Neural cell (in vitro differentiated cells): Measurements from ENCODE around the gene CNNM3. TPM values are rescaled to one million over a fixed set of nuclear protein-coding genes. Genes with fewer than 3 reads are reported as not detected.

Experiments
- H2AFZ ChIP-seq: fragments of 200-600, 300-800 bp; sonication (generic), shearing (Covaris generic); 2 replicates; pipeline ENCODE4 v1.6.0; 2014; ENCODE audit warnings: low read depth, mild to moderate bottlenecking, antibody characterized with exemption, low read length, moderate library complexity
- H3F3A ChIP-seq: fragments of 200-600 bp; shearing (Covaris generic); 2 replicates; pipeline ENCODE4 v1.6.1; 2016; ENCODE audit warnings: mild to moderate bottlenecking, moderate library complexity, mixed read lengths, antibody characterized with exemption, low read length; ENCODE audit not compliant: insufficient read depth, poor library complexity, severe bottlenecking
- H3K27ac ChIP-seq: fragments of 200-600, 300-800 bp; sonication (generic), shearing (Covaris generic); 2 replicates; pipeline ENCODE4 v1.5.1; 2014; ENCODE audit warnings: mild to moderate bottlenecking, low read length, moderate library complexity
- H3K27me3 ChIP-seq: fragments of 300-800, 200-600 bp; sonication (generic), shearing (Covaris generic); 2 replicates; pipeline ENCODE4 v1.6.0; 2014; ENCODE audit warnings: mild to moderate bottlenecking, low read depth, low read length, moderate library complexity; ENCODE audit not compliant: insufficient read depth
- H3K36me3 ChIP-seq: fragments of 300-800, 200-600 bp; sonication (generic), shearing (Covaris generic); 2 replicates; pipeline ENCODE4 v1.5.1; 2014; ENCODE audit warnings: mild to moderate bottlenecking, antibody characterized with exemption, low read length, moderate library complexity; ENCODE audit not compliant: insufficient read depth
- H3K4me2 ChIP-seq: fragments of 300-800, 200-600 bp; sonication (generic), shearing (Covaris generic); 2 replicates; pipeline ENCODE4 v1.6.0; 2014; ENCODE audit warnings: mild to moderate bottlenecking, low read length
- H3K4me3 ChIP-seq: fragments of 300-800, 200-600 bp; sonication (generic), shearing (Covaris generic); 2 replicates; pipeline ENCODE4 v1.5.1; 2014; ENCODE audit warnings: mild to moderate bottlenecking, low read length, moderate library complexity
- H3K79me2 ChIP-seq: fragments of 200-600 bp; shearing (Covaris generic); replicated peaks from 2 replicates; pipeline ENCODE4 v1.6.0; 2014; ENCODE audit warnings: mild to moderate bottlenecking, low read length, moderate library complexity; ENCODE audit not compliant: insufficient read depth
- H3K9ac ChIP-seq: fragments of 300-800, 200-600 bp; sonication (generic), shearing (Covaris generic); 2 replicates; pipeline ENCODE4 v1.6.1; 2016; ENCODE audit warnings: mild to moderate bottlenecking, low read length, mixed read lengths
- H3K9me2 ChIP-seq: fragments of 200-600 bp; shearing (Covaris generic); 2 replicates; pipeline ENCODE4 v1.6.1; 2016; ENCODE audit warnings: mild to moderate bottlenecking, low read length, mixed read lengths; ENCODE audit not compliant: insufficient read depth
- H3K9me3 ChIP-seq: fragments of 200-600, 300-800 bp; sonication (generic), shearing (Covaris generic); 2 replicates; pipeline ENCODE4 v1.6.1; 2016; ENCODE audit warnings: mild to moderate bottlenecking, mixed run types, low read length, moderate library complexity, mixed read lengths
- H4K20me1 ChIP-seq: fragments of 200-600 bp; shearing (Covaris generic); 2 replicates; pipeline ENCODE4 v1.6.1; 2016; ENCODE audit warnings: mild to moderate bottlenecking, mixed run types; ENCODE audit not compliant: insufficient read depth
- EP300 ChIP-seq: fragments of 450-650 bp; conservative IDR thresholded peaks from 2 replicates; pipeline ENCODE4 v1.6.1; 2014; ENCODE audit warnings: antibody characterized with exemption, mild to moderate bottlenecking, moderate library complexity; ENCODE audit not compliant: poor library complexity, severe bottlenecking
- EZH2 ChIP-seq: fragments of 200-600, 300-800 bp; shearing (Covaris generic), sonication (generic); IDR thresholded peaks from 2 replicates; pipeline ENCODE4 v1.6.1; 2014; ENCODE audit warnings: antibody characterized with exemption, low read length, borderline replicate concordance, mild to moderate bottlenecking; ENCODE audit not compliant: insufficient read depth, poor library complexity, severe bottlenecking
- MXI1 ChIP-seq: fragments of 450-650 bp; conservative IDR thresholded peaks from 2 replicates; pipeline ENCODE4 v1.6.1; 2014; ENCODE audit warnings: antibody characterized with exemption, mild to moderate bottlenecking; ENCODE audit not compliant: poor library complexity, severe bottlenecking
- POLR2AphosphoS5 ChIP-seq: IDR thresholded peaks from 2 replicates; pipeline ENCODE4 v1.6.1; 2012
- RAD21 ChIP-seq: fragments of 450-650 bp; conservative IDR thresholded peaks from 2 replicates; pipeline ENCODE4 v1.6.1; 2014; ENCODE audit warnings: antibody characterized with exemption, mild to moderate bottlenecking, moderate library complexity
- REST ChIP-seq: IDR thresholded peaks from 2 replicates; pipeline ENCODE4 v1.6.1; 2012; ENCODE audit warnings: borderline replicate concordance
- SMC3 ChIP-seq: fragments of 450-650 bp; conservative IDR thresholded peaks from 2 replicates; pipeline ENCODE4 v1.6.1; 2014; ENCODE audit warnings: antibody characterized with exemption, mild to moderate bottlenecking, moderate library complexity; ENCODE audit not compliant: poor library complexity
- TAF1 ChIP-seq: IDR thresholded peaks from 2 replicates; pipeline ENCODE4 v1.6.1; 2012; ENCODE audit warnings: low read depth
- polyA plus RNA-seq: library from polyadenylated mRNA; depleted of rRNA; stranded (reverse); fragments of >200 nt; gene quantifications from 2 replicates; pipeline ENCODE4 v1.2.3, GENCODE V29; 2014
- TF ChIP-seq, protein P1 (sequence below): fragments of 450-650 bp; IDR thresholded peaks from 2 replicates; pipeline ENCODE4 v1.5.1; 2014; ENCODE audit warnings: antibody characterized with exemption, mild to moderate bottlenecking, moderate library complexity; ENCODE audit not compliant: poor library complexity, severe bottlenecking

CNNM3 gene
- polyA plus RNA-seq, 1 donor from 2014 or later, result 9.6 TPM

GRCh38 chr2:96798733-96799622 lies 17.1 kb upstream of the CNNM3 start:
- H4K20me1 ChIP-seq, result no peaks in the 10 kb centered on the region
- no peaks in the 10 kb centered on the region for H3K9me3 ChIP-seq
- TF ChIP-seq EP300 (no peak), EZH2 (no peak), MXI1 (no peak), RAD21 (no peak), POLR2AphosphoS5 (no peak), SMC3 (no peak), REST (no peak), TAF1 (no peak)
- TF ChIP-seq, protein P1, sequence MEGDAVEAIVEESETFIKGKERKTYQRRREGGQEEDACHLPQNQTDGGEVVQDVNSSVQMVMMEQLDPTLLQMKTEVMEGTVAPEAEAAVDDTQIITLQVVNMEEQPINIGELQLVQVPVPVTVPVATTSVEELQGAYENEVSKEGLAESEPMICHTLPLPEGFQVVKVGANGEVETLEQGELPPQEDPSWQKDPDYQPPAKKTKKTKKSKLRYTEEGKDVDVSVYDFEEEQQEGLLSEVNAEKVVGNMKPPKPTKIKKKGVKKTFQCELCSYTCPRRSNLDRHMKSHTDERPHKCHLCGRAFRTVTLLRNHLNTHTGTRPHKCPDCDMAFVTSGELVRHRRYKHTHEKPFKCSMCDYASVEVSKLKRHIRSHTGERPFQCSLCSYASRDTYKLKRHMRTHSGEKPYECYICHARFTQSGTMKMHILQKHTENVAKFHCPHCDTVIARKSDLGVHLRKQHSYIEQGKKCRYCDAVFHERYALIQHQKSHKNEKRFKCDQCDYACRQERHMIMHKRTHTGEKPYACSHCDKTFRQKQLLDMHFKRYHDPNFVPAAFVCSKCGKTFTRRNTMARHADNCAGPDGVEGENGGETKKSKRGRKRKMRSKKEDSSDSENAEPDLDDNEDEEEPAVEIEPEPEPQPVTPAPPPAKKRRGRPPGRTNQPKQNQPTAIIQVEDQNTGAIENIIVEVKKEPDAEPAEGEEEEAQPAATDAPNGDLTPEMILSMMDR, result no peak
- no peak overlapping the region for H2AFZ ChIP-seq
- no peaks in the 10 kb centered on the region for H3K9me2 ChIP-seq
- H3F3A ChIP-seq, result no peaks in the 10 kb centered on the region
- no peak overlapping the region for H3K27ac ChIP-seq
- H3K4me3 ChIP-seq, result no peak overlapping the region
- H3K9ac ChIP-seq, result no peak overlapping the region
- H3K79me2 ChIP-seq, result no peaks in the 10 kb centered on the region
- H3K4me2 ChIP-seq, result no peak overlapping the region
- H3K36me3 ChIP-seq, result no peaks in the 10 kb centered on the region
- no peaks in the 10 kb centered on the region for H3K27me3 ChIP-seq

DNA sequence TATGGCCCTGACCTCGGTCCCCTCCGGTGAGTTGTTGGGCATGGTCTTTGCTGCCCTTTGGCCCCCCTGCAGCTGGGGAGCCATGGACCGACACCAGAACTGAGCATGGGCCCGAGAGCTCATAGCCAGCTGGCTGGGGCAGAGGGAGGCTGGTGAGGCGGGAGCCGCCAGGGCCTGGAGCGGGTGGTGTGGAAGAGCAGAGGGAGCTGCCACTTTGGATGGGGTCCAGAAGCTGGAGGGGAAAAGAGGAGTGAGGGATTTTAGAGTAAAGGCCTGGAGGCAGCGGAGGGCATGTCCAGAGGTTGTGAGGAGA lies 16.5 kb upstream of the CNNM3 start:
- Histone ChIP-seq H2AFZ (no peak overlapping the region), H3K9ac (no peak overlapping the region), H3K27me3 (no peaks in the 10 kb centered on the region), H3K4me2 (no peak overlapping the region), H3K9me3 (no peaks in the 10 kb centered on the region), H3K27ac (no peak overlapping the region), H3K9me2 (no peaks in the 10 kb centered on the region), H3K4me3 (no peak overlapping the region), H3K79me2 (no peaks in the 10 kb centered on the region), H4K20me1 (no peaks in the 10 kb centered on the region), H3K36me3 (no peaks in the 10 kb centered on the region), H3F3A (no peaks in the 10 kb centered on the region)
- TF ChIP-seq, protein P1, result no peak
- TF ChIP-seq RAD21 (no peak), EZH2 (no peak), POLR2AphosphoS5 (no peak), EP300 (no peak), MXI1 (no peak), SMC3 (no peak), REST (no peak), TAF1 (no peak)
